ENCODE data around the gene PPP1R3D. TPM values are rescaled to one million over a fixed set of nuclear protein-coding genes. Genes with fewer than 3 reads are reported as not detected.
A peak's percentile ranks its signal among the peaks of the same experiment; 100 is the strongest.

PPP1R3D gene
- 1 to 10 TPM; 4.7 to 8.2 (median 6.0) TPM for total RNA-seq
- polyA plus RNA-seq: 1 to 10 TPM; 4.1 to 9.8 TPM
- long read RNA-seq, donor 1, partial matches to known transcripts: 0 of 1 reads
- long read RNA-seq, donor 1, other reads (novel, unspliced or antisense): 0 of 1 reads
- long read RNA-seq, donor 2, transcript PPP1R3D-201 (1 exons, 3,630 nt): major isoform, 7 of 7 reads
- long read RNA-seq, donor 2, partial matches to known transcripts: 0 of 7 reads
- long read RNA-seq, donor 2, other reads (novel, unspliced or antisense): 0 of 7 reads
- long read RNA-seq, donor 3, transcript PPP1R3D-201 (1 exons, 3,630 nt): major isoform, 16 of 16 reads
- long read RNA-seq, donor 3, partial matches to known transcripts: 0 of 16 reads
- long read RNA-seq, donor 3, other reads (novel, unspliced or antisense): 0 of 16 reads

- TF ChIP-seq POLR2A (IDR thresholded peaks at IDR 0.05) (peak; percentile 80), EP300 (IDR thresholded peaks at IDR 0.05) (peak; percentile 52)
- TF ChIP-seq, protein P1, sequence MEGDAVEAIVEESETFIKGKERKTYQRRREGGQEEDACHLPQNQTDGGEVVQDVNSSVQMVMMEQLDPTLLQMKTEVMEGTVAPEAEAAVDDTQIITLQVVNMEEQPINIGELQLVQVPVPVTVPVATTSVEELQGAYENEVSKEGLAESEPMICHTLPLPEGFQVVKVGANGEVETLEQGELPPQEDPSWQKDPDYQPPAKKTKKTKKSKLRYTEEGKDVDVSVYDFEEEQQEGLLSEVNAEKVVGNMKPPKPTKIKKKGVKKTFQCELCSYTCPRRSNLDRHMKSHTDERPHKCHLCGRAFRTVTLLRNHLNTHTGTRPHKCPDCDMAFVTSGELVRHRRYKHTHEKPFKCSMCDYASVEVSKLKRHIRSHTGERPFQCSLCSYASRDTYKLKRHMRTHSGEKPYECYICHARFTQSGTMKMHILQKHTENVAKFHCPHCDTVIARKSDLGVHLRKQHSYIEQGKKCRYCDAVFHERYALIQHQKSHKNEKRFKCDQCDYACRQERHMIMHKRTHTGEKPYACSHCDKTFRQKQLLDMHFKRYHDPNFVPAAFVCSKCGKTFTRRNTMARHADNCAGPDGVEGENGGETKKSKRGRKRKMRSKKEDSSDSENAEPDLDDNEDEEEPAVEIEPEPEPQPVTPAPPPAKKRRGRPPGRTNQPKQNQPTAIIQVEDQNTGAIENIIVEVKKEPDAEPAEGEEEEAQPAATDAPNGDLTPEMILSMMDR (IDR thresholded peaks at IDR 0.05): no peak
- WGBS, 3 donors: 0% methylated on average over 54 to 57 of the region's 57 CpGs
- Histone ChIP-seq H3K4me1 (ENCODE audit: insufficient read depth) (peaks cover 12% of the 10 kb centered on the region), H3K27me3 (no peaks in the 10 kb centered on the region), H3K27ac (peak within 1 kb of the TSS; percentile 71 to 95), H3K36me3 (no peaks in the 10 kb centered on the region), H3K9me3 (no peaks in the 10 kb centered on the region), H3K4me3 (peak within 1 kb of the TSS; percentile 71)
- DNase-seq: peak; percentile 95 to 97 (median 96)
- intact Hi-C loops (cut with DNase I): no loop called here
Observed at GRCh38 chr20:59940129-59940955, at the start of gene PPP1R3D, which contains the start of gene FAM217B. Gene PPP1R3D, minus strand, starts transcription at chr20:59940305. Its CDS starts 374 bp downstream, at chr20:59939931. Gene FAM217B, plus strand, starts transcription at chr20:59940389. Its CDS starts 3,555 bp downstream, at chr20:59943944.

GRCh38 chr20:59988141-59988540, 48.0 kb upstream of the PPP1R3D start:
- intact Hi-C loops (cut with DNase I): no loop called here
- H3K4me3 ChIP-seq: no peak overlapping the region
- no peak for TF ChIP-seq EP300 (IDR thresholded peaks at IDR 0.05)
- TF ChIP-seq, protein P1 (IDR thresholded peaks at IDR 0.05): no peak
- H3K27ac ChIP-seq: no peak overlapping the region
- no peak for DNase-seq
- no peaks in the 10 kb centered on the region for H3K27me3 ChIP-seq
- no peaks in the 10 kb centered on the region for H3K36me3 ChIP-seq
- no peaks in the 10 kb centered on the region for H3K9me3 ChIP-seq
- H3K4me1 ChIP-seq (ENCODE audit: insufficient read depth): no peaks in the 10 kb centered on the region
- 57 to 70% (median 63%) methylated on average over 5 of the region's 5 CpGs for WGBS, 3 donors

DNA sequence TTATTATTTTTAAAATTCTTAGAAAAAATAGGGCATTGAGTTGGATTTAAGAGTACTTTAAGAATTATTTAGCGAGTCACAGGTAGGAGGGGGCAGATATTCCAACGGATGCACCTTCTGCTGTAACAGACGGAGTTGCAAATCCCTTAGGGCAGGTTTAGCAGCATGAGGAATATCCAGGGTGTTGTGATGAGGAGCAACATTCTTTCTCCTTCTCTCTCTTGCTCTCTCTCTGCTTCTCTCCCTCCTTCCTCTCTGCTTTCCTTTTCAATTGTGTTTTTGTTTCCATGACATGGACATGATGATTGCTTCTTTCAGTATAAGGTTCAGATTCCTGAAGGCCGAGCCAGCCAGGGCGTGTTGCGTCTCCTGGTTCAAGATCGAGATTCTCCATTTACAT, 47.0 kb upstream of the PPP1R3D start:
- Histone ChIP-seq H3K4me1 (ENCODE audit: insufficient read depth) (no peaks in the 10 kb centered on the region), H3K36me3 (no peaks in the 10 kb centered on the region), H3K9me3 (no peaks in the 10 kb centered on the region), H3K27ac (no peak overlapping the region), H3K27me3 (no peaks in the 10 kb centered on the region), H3K4me3 (no peak overlapping the region)
- DNase-seq: no peak
- 88 to 90% (median 88%) methylated on average over 7 of the region's 7 CpGs for WGBS, 3 donors
- intact Hi-C loops (cut with DNase I): no loop called here
- TF ChIP-seq, protein P1 (IDR thresholded peaks at IDR 0.05): no peak
- no peak for TF ChIP-seq POLR2A (IDR thresholded peaks at IDR 0.05)
- no peak for TF ChIP-seq EP300 (IDR thresholded peaks at IDR 0.05)

- intact Hi-C loops (cut with DNase I): no loop called here
- 90 to 95% (median 92%) methylated on average over 3 of the region's 3 CpGs for WGBS, 3 donors
- no peaks in the 10 kb centered on the region for H3K4me1 ChIP-seq (ENCODE audit: insufficient read depth)
- TF ChIP-seq POLR2A (IDR thresholded peaks at IDR 0.05) (no peak), EP300 (IDR thresholded peaks at IDR 0.05) (no peak)
- TF ChIP-seq, protein P1 (IDR thresholded peaks at IDR 0.05): no peak
- H3K4me3 ChIP-seq: no peak overlapping the region
- no peaks in the 10 kb centered on the region for H3K36me3 ChIP-seq
- no peaks in the 10 kb centered on the region for H3K9me3 ChIP-seq
- H3K27me3 ChIP-seq: no peaks in the 10 kb centered on the region
- H3K27ac ChIP-seq: no peak overlapping the region
- no peak for DNase-seq
Observed at GRCh38 chr20:59985864-59986263, 45.8 kb upstream of the PPP1R3D start.

Data from ovary (tissue), 10 donors.